ENCODE data around the gene PRAMEF1.
"Not testable (repeated sequence)": the region's sequence is repeated elsewhere in the genome, so short reads cannot be mapped to it uniquely, and the experiment has no call there.

Gene PRAMEF1

DNA sequence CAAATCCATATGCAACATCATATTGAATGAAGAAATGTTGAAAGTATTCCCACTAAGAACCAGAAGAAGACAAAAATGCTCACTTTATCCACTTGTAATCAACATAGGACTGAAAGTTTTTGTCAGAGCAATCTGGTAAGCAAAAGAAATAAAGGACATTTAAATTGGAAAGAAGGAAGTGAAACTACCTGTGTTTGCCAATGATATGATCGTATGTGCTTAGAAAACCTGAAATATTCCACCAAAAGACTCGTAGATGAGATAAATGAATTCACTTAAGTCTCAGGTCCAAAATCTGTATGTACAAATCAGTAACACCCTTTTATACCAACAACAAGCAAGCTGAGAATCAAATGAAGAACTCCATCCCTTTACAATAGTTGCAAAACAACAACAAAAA, 8.5 kb downstream of the PRAMEF1 start:
- TF ChIP-seq, protein P1, sequence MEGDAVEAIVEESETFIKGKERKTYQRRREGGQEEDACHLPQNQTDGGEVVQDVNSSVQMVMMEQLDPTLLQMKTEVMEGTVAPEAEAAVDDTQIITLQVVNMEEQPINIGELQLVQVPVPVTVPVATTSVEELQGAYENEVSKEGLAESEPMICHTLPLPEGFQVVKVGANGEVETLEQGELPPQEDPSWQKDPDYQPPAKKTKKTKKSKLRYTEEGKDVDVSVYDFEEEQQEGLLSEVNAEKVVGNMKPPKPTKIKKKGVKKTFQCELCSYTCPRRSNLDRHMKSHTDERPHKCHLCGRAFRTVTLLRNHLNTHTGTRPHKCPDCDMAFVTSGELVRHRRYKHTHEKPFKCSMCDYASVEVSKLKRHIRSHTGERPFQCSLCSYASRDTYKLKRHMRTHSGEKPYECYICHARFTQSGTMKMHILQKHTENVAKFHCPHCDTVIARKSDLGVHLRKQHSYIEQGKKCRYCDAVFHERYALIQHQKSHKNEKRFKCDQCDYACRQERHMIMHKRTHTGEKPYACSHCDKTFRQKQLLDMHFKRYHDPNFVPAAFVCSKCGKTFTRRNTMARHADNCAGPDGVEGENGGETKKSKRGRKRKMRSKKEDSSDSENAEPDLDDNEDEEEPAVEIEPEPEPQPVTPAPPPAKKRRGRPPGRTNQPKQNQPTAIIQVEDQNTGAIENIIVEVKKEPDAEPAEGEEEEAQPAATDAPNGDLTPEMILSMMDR (IDR thresholded peaks at IDR 0.05; ENCODE audit: insufficient read depth, low read depth, low read length, missing control alignments) = no peak
- no peak for DNase-seq (ENCODE audit: low read depth)
- no peak overlapping the region for H3K4me3 ChIP-seq (ENCODE audit: low read length)

GRCh38 chr1:12809933-12810332, 18.7 kb downstream of the PRAMEF1 start:
- TF ChIP-seq, protein P1 (IDR thresholded peaks at IDR 0.05; ENCODE audit: insufficient read depth, low read depth, low read length, missing control alignments) = no peak
- no peak for DNase-seq (ENCODE audit: low read depth)
- no peak overlapping the region for H3K4me3 ChIP-seq (ENCODE audit: low read length)

DNA sequence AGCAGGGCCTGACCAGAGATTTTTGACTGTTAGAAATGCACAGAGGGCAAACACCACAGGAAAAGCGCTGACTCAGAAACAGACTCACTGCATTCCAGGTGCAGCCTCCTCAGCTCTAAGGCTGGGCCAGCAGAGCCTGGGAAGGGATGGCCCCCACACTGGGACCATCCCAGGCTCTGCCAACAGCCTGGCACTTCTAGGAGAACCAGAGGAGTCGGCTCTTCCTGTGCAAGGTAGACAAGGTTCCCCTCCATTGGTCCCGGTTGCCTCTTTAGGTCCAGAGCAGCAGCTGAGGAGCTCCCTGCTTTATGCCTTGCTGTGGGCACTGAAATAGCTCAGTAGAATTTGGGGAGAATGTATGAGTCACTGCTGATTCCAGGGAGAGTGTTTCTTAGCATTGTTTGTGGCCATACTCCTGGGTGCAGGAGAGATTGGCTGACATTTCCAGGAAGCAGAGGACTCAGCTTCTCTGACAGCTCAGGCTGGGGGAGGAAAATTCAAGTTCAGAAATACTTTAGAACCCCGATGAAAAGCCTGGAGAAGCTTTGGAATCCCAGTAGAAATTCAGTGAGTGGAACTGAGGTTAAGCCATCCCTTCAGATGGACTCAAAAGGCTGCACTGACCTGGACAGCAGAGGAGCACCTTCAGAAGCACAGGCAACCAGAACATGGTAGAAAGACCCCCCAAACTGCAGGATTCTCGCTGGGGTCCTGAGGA, 19.7 kb downstream of the PRAMEF1 start:
- TF ChIP-seq, protein P1 (IDR thresholded peaks at IDR 0.05; ENCODE audit: insufficient read depth, low read depth, low read length, missing control alignments) = no peak
- no peak overlapping the region for H3K4me3 ChIP-seq (ENCODE audit: low read length)

GRCh38 chr1:12811409-12811784, 20.2 kb downstream of the PRAMEF1 start:
- no peak for DNase-seq (ENCODE audit: low read depth)
- H3K4me3 ChIP-seq (ENCODE audit: low read length) = no peak overlapping the region
- TF ChIP-seq, protein P1 (IDR thresholded peaks at IDR 0.05; ENCODE audit: insufficient read depth, low read depth, low read length, missing control alignments) = no peak

More for the DNA sequence above, 19.7 kb downstream of the PRAMEF1 start:
- DNase-seq (ENCODE audit: low read depth) = no peak

- not testable (repeated sequence) for H3K4me3 ChIP-seq (ENCODE audit: low read length); DNase-seq (ENCODE audit: low read depth)
Measured at GRCh38 chr1:12819061-12819460, 27.9 kb downstream of the PRAMEF1 start.

GRCh38 chr1:12831310-12831709, 40.1 kb downstream of the PRAMEF1 start, which contains the start of gene PRAMEF11:
Gene PRAMEF11, minus strand, starts transcription at chr1:12831410. Its CDS starts 2,621 bp downstream, at chr1:12828789.
- DNase-seq (ENCODE audit: low read depth); H3K4me3 ChIP-seq (ENCODE audit: low read length): not testable (repeated sequence)

DNA sequence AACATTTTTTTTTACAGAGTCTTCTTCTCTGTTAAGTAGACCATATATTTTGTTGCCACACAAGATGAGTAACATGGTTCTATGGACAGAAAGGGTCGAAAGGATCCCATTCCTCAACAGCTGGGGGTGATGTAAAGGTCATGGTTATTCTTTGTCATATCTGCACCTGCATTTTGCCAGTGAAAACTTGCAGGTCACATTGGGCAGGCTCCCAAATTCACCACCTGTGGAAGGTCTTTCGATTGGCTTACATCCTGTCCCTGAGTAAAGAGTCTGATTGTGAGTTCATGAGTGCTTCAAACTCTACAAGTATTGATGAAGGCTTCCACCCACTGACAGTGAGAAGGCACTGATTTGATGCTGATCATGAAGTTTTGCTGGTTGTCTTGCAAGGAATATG, 42.1 kb downstream of the PRAMEF1 start:
- H3K4me3 ChIP-seq (ENCODE audit: low read length); DNase-seq (ENCODE audit: low read depth): not testable (repeated sequence)

All from epithelial cell of esophagus (primary cell).